Stimulated activated naive CD8-positive, alpha-beta T cell treated with anti-CD3 and anti-CD28 coated beads, Interleukin-15, amount 100 ng/mL, for 72 hours (primary cell): ENCODE data around the gene SIGLEC12.
A peak's percentile ranks its signal among the peaks of the same experiment; 100 is the strongest.
"Not testable (repeated sequence)": the region's sequence is repeated elsewhere in the genome, so short reads cannot be mapped to it uniquely, and the experiment has no call there.

Experiments
- ATAC-seq: fragments of 150-1000 bp; cut with Tn5 transposase; 2 replicates; pipeline ENCODE4 v1.10.0; 2021; ENCODE audit warnings: mild to moderate bottlenecking, moderate library complexity
- DNase-seq, 2 donors: peaks; one replicate each; pipeline ENCODE4 v3.0.0; 2021 to 2022
- H3K27ac Mint-ChIP-seq, 2 donors: one replicate each; pipeline ENCODE4 v1.8.0; 2022; ENCODE audit warnings: mild to moderate bottlenecking in 2 of 2, mixed read lengths in 2 of 2, moderate library complexity in 2 of 2
- H3K27me3 Mint-ChIP-seq: one replicate; pipeline ENCODE4 v1.8.0; 2022; ENCODE audit warnings: mixed read lengths
- H3K4me1 Mint-ChIP-seq: one replicate; pipeline ENCODE4 v1.8.0; 2022; ENCODE audit warnings: mild to moderate bottlenecking, mixed read lengths
- H3K4me3 Mint-ChIP-seq, 2 donors: one replicate each; pipeline ENCODE4 v1.8.0; 2022; ENCODE audit warnings: mild to moderate bottlenecking in 2 of 2, mixed read lengths in 2 of 2, moderate library complexity in 1 of 2
- H3K9me3 Mint-ChIP-seq, 2 donors: one replicate each; pipeline ENCODE4 v1.8.0; 2022; ENCODE audit warnings: mixed read lengths in 2 of 2

Gene SIGLEC12

GRCh38 chr19:51460164-51460992 is 41.2 kb downstream of the SIGLEC12 start:
- DNase-seq (no peak), ATAC-seq (no peak)
- Mint-ChIP-seq H3K4me1 (peaks cover 17% of the 10 kb centered on the region), H3K27me3 (peaks cover 86% of the 10 kb centered on the region), H3K9me3 (no peaks in the 10 kb centered on the region), H3K4me3 (peak overlapping the region in 1 of 2 donors; percentile 22), H3K27ac (no peak overlapping the region)

DNA sequence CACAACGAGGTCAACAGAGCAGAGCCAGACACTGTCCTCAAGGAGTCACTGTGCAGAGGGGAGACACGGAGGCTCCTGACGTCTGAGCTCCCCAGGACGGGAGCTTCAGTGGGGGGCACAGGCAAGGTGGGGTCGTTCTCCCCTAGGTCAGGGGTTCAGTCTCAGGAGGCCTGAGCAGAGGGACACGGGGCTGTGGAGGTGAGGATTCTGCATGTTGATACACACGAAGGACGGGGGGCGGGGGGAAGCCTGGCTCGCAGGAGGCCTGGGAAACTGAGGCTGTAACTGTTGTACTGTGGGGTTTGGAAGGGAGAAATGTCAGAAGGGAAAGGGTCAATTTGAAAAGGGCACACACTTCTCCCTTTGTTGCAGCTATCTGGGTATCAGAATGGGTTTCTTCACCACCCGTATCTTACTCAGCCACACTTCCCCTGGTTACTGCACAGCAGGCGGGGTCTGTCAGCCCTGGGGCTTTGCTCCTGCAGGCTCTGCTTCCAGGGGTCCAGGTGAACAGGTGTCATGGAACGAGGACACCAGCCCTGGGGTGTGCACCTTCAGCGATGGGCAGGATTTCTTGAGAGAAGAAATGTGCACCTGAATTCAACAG is 42.6 kb downstream of the SIGLEC12 start:
- DNase-seq, result no peak

GRCh38 chr19:51458051-51458645 is 43.5 kb downstream of the SIGLEC12 start, which contains the start of gene SIGLEC8:
SIGLEC8 (minus strand) TSS chr19:51458454; CDS start chr19:51458387, 67 bp downstream.
- DNase-seq (no peak), ATAC-seq (no peak)
- H3K4me1 Mint-ChIP-seq, result peaks cover 6% of the 10 kb centered on the region
- peaks cover 74% of the 10 kb centered on the region for H3K27me3 Mint-ChIP-seq
- peak within 1 kb of the TSS; percentile 4 to 36 for H3K27ac Mint-ChIP-seq
- H3K9me3 Mint-ChIP-seq, result no peaks in the 10 kb centered on the region
- H3K4me3 Mint-ChIP-seq, result no peak within 1 kb of the TSS

More for the DNA sequence above, 42.6 kb downstream of the SIGLEC12 start:
- peaks cover 80% of the 10 kb centered on the region for H3K27me3 Mint-ChIP-seq
- no peak overlapping the region for H3K4me3 Mint-ChIP-seq
- no peak overlapping the region for H3K27ac Mint-ChIP-seq
- no peak for ATAC-seq
- H3K9me3 Mint-ChIP-seq, result no peaks in the 10 kb centered on the region
- H3K4me1 Mint-ChIP-seq, result peaks cover 12% of the 10 kb centered on the region

DNA sequence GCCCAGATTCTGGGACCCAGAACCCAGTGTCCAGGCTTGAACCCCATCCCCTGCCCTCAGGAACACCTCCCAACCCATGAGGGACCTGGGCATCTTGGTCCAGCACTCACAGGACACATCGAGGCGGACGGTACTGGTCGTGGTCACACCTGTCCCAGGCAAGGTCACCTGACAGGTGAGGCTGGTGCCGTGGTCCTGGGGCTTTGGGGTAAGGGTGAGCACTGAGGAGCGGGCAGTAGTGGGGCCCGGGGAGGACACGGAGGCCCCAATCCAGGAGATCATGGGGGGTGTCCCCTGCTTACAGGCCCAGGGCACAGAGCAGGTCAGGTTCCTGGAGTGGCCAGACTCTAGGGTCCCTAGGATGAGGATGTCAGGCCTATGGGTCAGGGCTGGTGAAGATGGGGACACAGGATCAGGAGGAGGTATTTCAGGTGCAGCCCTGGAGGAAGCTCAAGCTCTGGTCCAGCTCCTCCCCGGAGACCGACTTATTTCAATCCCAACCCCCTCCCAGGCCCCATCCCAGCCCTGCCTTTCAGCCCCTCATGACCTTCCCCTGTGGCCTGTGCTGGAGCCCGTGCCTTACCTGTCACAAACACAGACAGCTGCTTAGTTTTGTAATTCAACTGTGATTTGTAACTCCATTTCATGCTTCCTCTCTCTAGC is 44.1 kb downstream of the SIGLEC12 start:
- Mint-ChIP-seq H3K4me3 (no peak overlapping the region), H3K9me3 (no peaks in the 10 kb centered on the region), H3K4me1 (no peaks in the 10 kb centered on the region), H3K27ac (peak overlapping the region; percentile 4 to 36), H3K27me3 (peaks cover 67% of the 10 kb centered on the region)
- ATAC-seq (no peak), DNase-seq (no peak)

DNA sequence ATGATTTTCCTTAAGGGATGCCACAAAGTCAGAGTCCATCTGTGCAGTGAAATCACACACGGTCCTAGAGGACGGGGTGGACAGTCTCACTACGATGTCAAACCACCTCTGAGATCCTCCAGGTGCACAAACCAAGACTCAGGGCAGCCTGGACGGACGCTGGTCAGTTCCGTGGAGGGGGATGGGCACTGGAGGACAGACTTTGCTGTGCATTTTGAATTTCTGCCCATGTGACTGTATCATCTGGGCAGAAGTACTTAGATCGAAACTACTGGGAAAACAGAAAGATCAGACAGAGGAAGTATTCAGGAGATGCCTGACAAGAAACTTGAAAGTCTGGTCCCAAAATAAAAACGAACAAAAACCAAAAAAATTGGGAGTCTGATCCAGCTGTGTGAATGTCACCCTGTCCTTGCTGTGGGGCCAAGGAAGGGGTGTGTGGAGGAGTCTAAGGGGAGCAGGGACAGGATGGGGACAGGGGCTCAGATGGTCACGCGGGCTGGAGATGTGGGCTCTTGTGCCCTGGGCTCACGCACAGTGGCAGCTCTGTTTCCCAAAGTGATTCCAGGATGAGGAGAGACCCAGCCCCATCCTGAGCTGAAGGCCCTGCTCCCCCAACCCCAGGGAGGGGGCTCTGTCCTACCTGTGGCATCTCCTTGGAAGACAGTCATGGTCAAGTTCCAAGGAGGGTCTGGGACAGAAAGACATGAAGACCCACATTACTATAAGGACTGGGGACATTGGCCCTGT is 44.9 kb downstream of the SIGLEC12 start:
- no peak overlapping the region for H3K27ac Mint-ChIP-seq
- no peak overlapping the region for H3K4me3 Mint-ChIP-seq
- no peak for DNase-seq
- H3K4me1 Mint-ChIP-seq, result no peaks in the 10 kb centered on the region
- no peaks in the 10 kb centered on the region for H3K9me3 Mint-ChIP-seq
- ATAC-seq, result no peak
- peaks cover 59% of the 10 kb centered on the region for H3K27me3 Mint-ChIP-seq

GRCh38 chr19:51450730-51451307 is 50.8 kb downstream of the SIGLEC12 start:
- peaks cover 40% of the 10 kb centered on the region for H3K4me1 Mint-ChIP-seq
- peaks cover 20% of the 10 kb centered on the region for H3K27me3 Mint-ChIP-seq
- DNase-seq, result no peak
- no peak for ATAC-seq
- no peak overlapping the region for H3K27ac Mint-ChIP-seq
- H3K4me3 Mint-ChIP-seq, result no peak overlapping the region
- H3K9me3 Mint-ChIP-seq, result peaks cover 18 to 21% of the 10 kb centered on the region in 2 donors

GRCh38 chr19:51448411-51449016 is 53.1 kb downstream of the SIGLEC12 start:
- Mint-ChIP-seq H3K4me1 (peaks cover 41% of the 10 kb centered on the region), H3K27ac (peak overlapping the region; percentile 3 to 13), H3K4me3 (peak overlapping the region; percentile 76 to 87), H3K27me3 (peaks cover 34% of the 10 kb centered on the region), H3K9me3 (peaks cover 18 to 21% of the 10 kb centered on the region in 2 donors)
- ATAC-seq (peak; percentile 90), DNase-seq (peak; percentile 15 to 57)

GRCh38 chr19:51448011-51448410 is 53.6 kb downstream of the SIGLEC12 start:
- peak overlapping the region in 1 of 2 donors; percentile 13 for H3K27ac Mint-ChIP-seq
- ATAC-seq (peak; percentile 33), DNase-seq (no peak)
- H3K9me3 Mint-ChIP-seq, result peaks cover 18 to 21% of the 10 kb centered on the region in 2 donors
- peaks cover 46% of the 10 kb centered on the region for H3K4me1 Mint-ChIP-seq
- H3K27me3 Mint-ChIP-seq, result peaks cover 39% of the 10 kb centered on the region
- peak overlapping the region; percentile 76 to 87 for H3K4me3 Mint-ChIP-seq

- not testable (repeated sequence) for ATAC-seq, DNase-seq, H3K27ac Mint-ChIP-seq
- H3K4me3 Mint-ChIP-seq, result peak overlapping the region in 1 of 2 donors; percentile 87
- H3K9me3 Mint-ChIP-seq, result peaks cover 18 to 21% of the 10 kb centered on the region in 2 donors
- peaks cover 51% of the 10 kb centered on the region for H3K4me1 Mint-ChIP-seq
- H3K27me3 Mint-ChIP-seq, result peaks cover 42% of the 10 kb centered on the region
Measured at GRCh38 chr19:51447510-51447909, 54.1 kb downstream of the SIGLEC12 start.

DNA sequence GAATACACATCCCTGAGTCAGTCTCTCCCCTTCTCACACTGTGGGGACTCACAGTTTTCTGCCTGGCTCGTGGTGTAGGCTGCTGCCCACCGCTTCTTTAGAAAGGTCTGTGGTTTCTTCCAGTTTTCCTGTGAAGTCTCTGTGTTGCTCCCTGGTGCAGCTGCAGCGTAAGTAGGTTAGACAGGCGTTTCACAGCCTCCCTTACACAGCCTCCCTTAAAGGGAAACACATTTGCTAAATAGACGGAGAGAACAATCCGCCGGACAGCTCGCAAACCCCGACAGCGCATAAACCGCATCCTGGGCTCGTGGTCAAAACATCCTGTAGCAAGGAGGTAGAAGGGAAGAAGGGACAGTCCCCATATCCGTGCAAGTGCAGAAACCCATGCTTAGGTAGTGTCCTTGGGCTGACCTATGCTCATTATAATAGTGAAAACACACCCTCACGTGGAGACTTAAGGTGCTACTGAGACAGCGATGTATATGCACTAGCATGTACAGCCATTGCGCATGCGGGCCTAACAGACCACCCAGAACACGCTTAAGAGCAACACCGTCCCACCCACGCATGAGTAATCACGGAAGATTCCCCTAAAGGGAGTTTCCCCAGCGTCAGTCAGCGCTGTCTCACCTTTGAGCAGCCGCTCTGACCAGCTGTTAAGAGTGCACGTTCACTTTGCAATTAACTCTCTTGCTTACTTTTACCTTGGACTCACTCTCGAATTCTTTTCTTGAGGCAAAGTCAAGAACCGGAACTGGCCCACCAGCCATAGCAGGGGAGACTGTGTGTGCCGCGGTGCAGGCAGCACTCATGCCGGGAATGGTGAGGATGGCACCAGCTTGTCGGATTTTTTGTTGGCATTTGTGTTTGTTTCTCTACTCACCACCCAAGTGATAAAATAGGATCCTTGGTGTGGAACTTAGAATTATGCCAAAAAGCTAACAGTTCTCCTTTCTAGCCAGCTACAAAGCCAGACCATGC is 59.9 kb downstream of the SIGLEC12 start:
- Mint-ChIP-seq H3K27ac (peak overlapping the region in 1 of 2 donors; percentile 91), H3K27me3 (peaks cover 52% of the 10 kb centered on the region)

More for the DNA sequence above, 59.9 kb downstream of the SIGLEC12 start:
- peak; percentile 91 to 95 for DNase-seq
- peak; percentile 95 for ATAC-seq
- peaks cover 0 to 2% of the 10 kb centered on the region in 2 donors for H3K9me3 Mint-ChIP-seq
- H3K4me1 Mint-ChIP-seq, result peaks cover 60% of the 10 kb centered on the region
- peak overlapping the region; percentile 73 to 74 for H3K4me3 Mint-ChIP-seq
